K562 (cell line): ENCODE data around the gene SRCAP. TPM values are rescaled to one million over a fixed set of nuclear protein-coding genes. Genes with fewer than 3 reads are reported as not detected.
A peak's percentile ranks its signal among the peaks of the same experiment; 100 is the strongest.

Source experiments
- CXXC5 ChIP-seq: fragments of 250-450 bp; sonication (Bioruptor Pico); IDR thresholded peaks from 2 replicates; pipeline ENCODE4 v1.8.0; 2022; ENCODE audit warnings: inconsistent platforms, mild to moderate bottlenecking, moderate library complexity
- ETV1 ChIP-seq: fragments of 450-650 bp; conservative IDR thresholded peaks from 2 replicates; pipeline ENCODE4 v1.6.1; 2016; ENCODE audit warnings: missing genetic modification characterization, control low read depth, low read depth, missing compliant biosample characterization
- ETV5 ChIP-seq: sonication (generic); formaldehyde crosslinking; IDR thresholded peaks from 2 replicates; pipeline ENCODE4 v1.4.0; 2020; ENCODE audit warnings: low read depth, mild to moderate bottlenecking, missing genetic modification reagents
- HMGXB4 ChIP-seq: sonication (generic); formaldehyde crosslinking; IDR thresholded peaks from 2 replicates; pipeline ENCODE4 v1.8.1; 2023; ENCODE audit warnings: mild to moderate bottlenecking, missing genetic modification reagents
- MCM5 ChIP-seq: fragments of 450-650 bp; IDR thresholded peaks from 2 replicates; pipeline ENCODE4 v1.6.1; 2016; ENCODE audit warnings: low read depth
- MLLT1 ChIP-seq, 2 experiments: fragments of 450-650 bp; IDR thresholded peaks; 2 replicates each; pipeline ENCODE4 v1.6.1; 2016
- NR2C2 ChIP-seq, 2 experiments: fragments of 200-800 bp in 1 of 2; sonication (Bioruptor generic) in 1 of 2; sonication (generic) in 1 of 2; formaldehyde crosslinking in 1 of 2; IDR thresholded peaks; 2 replicates each; pipeline versions ENCODE4 v1.6.1 to v1.8.0; 2016 to 2022; ENCODE audit warnings: mild to moderate bottlenecking in 1 of 2, missing compliant biosample characterization in 1 of 2, missing genetic modification characterization in 1 of 2, missing genetic modification reagents in 1 of 2
- RBFOX2 ChIP-seq: fragments of 200-400 bp; formaldehyde crosslinking; IDR thresholded peaks from 2 replicates; pipeline ENCODE4 v1.6.1; 2017; ENCODE audit warnings: low read depth, mild to moderate bottlenecking, low read length, moderate library complexity
- SIX5 ChIP-seq, 2 experiments: IDR thresholded peaks; 2 replicates each; pipeline ENCODE4 v1.6.1; 2011; ENCODE audit warnings: low read length in 2 of 2, borderline replicate concordance in 1 of 2, low read depth in 1 of 2, mild to moderate bottlenecking in 1 of 2, moderate library complexity in 1 of 2; ENCODE audit not compliant: insufficient read depth in 1 of 2
- SNIP1 ChIP-seq: fragments of 450-650 bp; IDR thresholded peaks from 2 replicates; pipeline ENCODE4 v1.7.1; 2017; ENCODE audit warnings: low read depth, mild to moderate bottlenecking
- SP1 ChIP-seq: sonication (generic); formaldehyde crosslinking; IDR thresholded peaks from 2 replicates; pipeline ENCODE4 v1.8.1; 2022; ENCODE audit warnings: mild to moderate bottlenecking, missing genetic modification reagents
- SRSF1 ChIP-seq: fragments of 200-400 bp; formaldehyde crosslinking; IDR thresholded peaks from 2 replicates; pipeline ENCODE4 v1.6.1; 2017; ENCODE audit warnings: mild to moderate bottlenecking, low read depth, low read length, moderate library complexity
- TAF7 ChIP-seq: fragments of 450-650 bp; IDR thresholded peaks from 2 replicates; pipeline ENCODE4 v1.6.1; 2016; ENCODE audit warnings: missing genetic modification characterization, missing compliant biosample characterization
- TBP ChIP-seq: optimal IDR thresholded peaks from 2 replicates; pipeline ENCODE3; 2011; ENCODE audit warnings: low read depth, low read length, improper control_type of control experiment
- TFAP4 ChIP-seq: sonication (generic); formaldehyde crosslinking; IDR thresholded peaks from 2 replicates; pipeline ENCODE4 v1.8.0; 2022; ENCODE audit warnings: missing genetic modification reagents, mild to moderate bottlenecking, moderate library complexity, borderline replicate concordance
- ZBTB11 ChIP-seq, 3 experiments: fragments of 200-800 bp in 1 of 3; fragments of 250-450 bp in 1 of 3; fragments of 450-650 bp in 1 of 3; sonication (Bioruptor Pico) in 1 of 3; sonication (Bioruptor generic) in 1 of 3; formaldehyde crosslinking in 1 of 3; IDR thresholded peaks; 2 replicates each; pipeline versions ENCODE4 v1.6.1 to v1.8.0; 2016 to 2022; ENCODE audit warnings: mild to moderate bottlenecking in 2 of 3, missing genetic modification characterization in 2 of 3, missing compliant biosample characterization in 1 of 3, moderate library complexity in 1 of 3
- ZNF146 ChIP-seq: IDR thresholded peaks from one replicate; pipeline ENCODE4 v1.6.1; 2018; ENCODE audit warnings: missing compliant biosample characterization; ENCODE audit not compliant: unreplicated experiment
- ZNF174 ChIP-seq: fragments of 250-450 bp; sonication (Bioruptor Pico); IDR thresholded peaks from 2 replicates; pipeline ENCODE4 v1.4.0; 2020; ENCODE audit warnings: mild to moderate bottlenecking
- ZNF589 ChIP-seq: fragments of 200-800 bp; sonication (Bioruptor generic); IDR thresholded peaks from 2 replicates; pipeline ENCODE4 v1.6.1; 2016; ENCODE audit warnings: low read depth, missing genetic modification characterization, missing compliant biosample characterization
- polyA plus RNA-seq, 8 experiments: library from polyadenylated mRNA; depleted of rRNA in 4 of 8; stranded (reverse) in 5 of 8; unstranded in 3 of 8; fragments of >200 nt; fragmentation: Nextera tagmentation in 2 of 8; fragmentation: Illumina TruSeq in 1 of 8; extraction: Ambion mirVana in 2 of 8; extraction: Trizol in 1 of 8; gene quantifications; 2 replicates each; pipeline versions ENCODE4 v1.2.1 to v1.2.3, GENCODE V29; 2011 to 2014; ENCODE audit warnings: inconsistent platforms in 1 of 8, missing spikeins in 1 of 8
- total RNA-seq, 7 experiments: library from RNA; depleted of rRNA in 6 of 7; stranded (reverse); fragments of >200 nt in 6 of 7; fragmentation: Illumina TruSeq in 2 of 7; extraction: Trizol in 2 of 7; gene quantifications; 2 replicates each; pipeline versions ENCODE4 v1.2.1 to v1.2.3, GENCODE V29; 2011 to 2021; ENCODE audit warnings: low replicate concordance in 1 of 7

Gene SRCAP
- total and polyA plus RNA-seq, 9 of the 15 experiments (the other 6 are each of a cell fraction or from before 2014, with no cell fraction given): 0.21 to 62.6 (median 5.8) TPM

- TF ChIP-seq ZNF174 (CRISPR knock-in tag) (no peak), HMGXB4 (peak; percentile 56; the same call in 1 of the 2 replicates), SP1 (CRISPR knock-in tag) (peak; percentile 65), MLLT1 (IDR thresholded peaks at IDR 0.05) (0 out of 4 replicates have a peak, but pooled peaks of 1 of the 2 experiments have one; percentile 33), TAF7 (tag) (peak; percentile 88), SNIP1 (peak; percentile 88), ZNF146 (no peak), SIX5 (IDR thresholded peaks at IDR 0.05; ENCODE audit: borderline replicate concordance in 1 of 2, insufficient read depth in 1 of 2, low read depth in 1 of 2, low read length in 2 of 2) (0 out of 4 replicates have a peak, but pooled peaks of 1 of the 2 experiments have one; percentile 8), ETV1 (peak; percentile 80), MCM5 (no peak), ZBTB11 (CRISPR knock-in tag; IDR thresholded peaks at IDR 0.05) (peak in 2 of 3 experiments; percentile 65 to 92; a peak in 5 of 6 replicates), CXXC5 (peak; percentile 49), NR2C2 (CRISPR knock-in tag; IDR thresholded peaks at IDR 0.05) (peak; percentile 73; the same call in 1 of the 2 replicates), NR2C2 (tag; IDR thresholded peaks at IDR 0.05) (peak; percentile 96), TFAP4 (peak; percentile 47; the same call in 1 of the 2 replicates), ZNF589 (CRISPR knock-in tag) (0 out of 2 replicates have a peak, but pooled peaks have one; percentile 40), RBFOX2 (peak; percentile 80), TBP (peak; percentile 57), ETV5 (CRISPR knock-in tag) (peak; percentile 66; the same call in 1 of the 2 replicates), SRSF1 (no peak)
These were observed 88.1 kb downstream of the SRCAP start, which contains the start of gene ZNF629 (continued) for GRCh38 chr16:30786936-30787612.
